ENCODE measurements around the gene RPL32. TPM values are rescaled to one million over a fixed set of nuclear protein-coding genes. Genes with fewer than 3 reads are reported as not detected.

Gene RPL32
- total and polyA plus RNA-seq, 9 of the 15 experiments (the other 6 are each of a cell fraction or from before 2014, with no cell fraction given) = 2,738 to 6,200 (median 4,286) TPM

DNA sequence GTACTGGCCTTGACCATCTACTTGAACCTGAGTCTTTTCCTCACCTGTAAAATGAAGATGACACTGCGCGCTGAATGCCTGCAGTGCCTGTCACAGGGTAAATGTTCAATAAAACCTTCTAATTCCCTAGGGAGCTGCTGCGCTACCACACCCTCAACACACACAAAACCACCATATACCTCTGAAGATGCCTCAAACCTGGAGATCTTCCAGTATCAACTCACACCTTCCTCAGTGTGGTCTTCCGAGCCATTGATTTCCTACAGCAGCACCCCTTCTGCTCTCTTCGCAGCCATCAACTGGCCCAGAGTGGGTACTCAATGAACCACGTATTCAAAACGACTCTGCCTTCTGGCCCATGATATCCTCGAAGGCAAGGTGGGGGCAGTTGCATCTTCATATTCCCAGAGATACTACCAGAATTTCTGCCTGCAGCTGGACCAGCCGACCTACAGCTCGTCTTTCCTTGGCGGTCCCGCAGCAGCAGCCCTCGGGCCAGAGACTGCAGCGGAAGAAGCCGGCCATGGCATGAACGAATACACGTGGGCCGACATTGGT, 695 bp downstream of the RPL32 start:
- Histone ChIP-seq H2AFZ (ENCODE audit: low read depth, low read length) (no peak overlapping the region), H4K20me1 (replicated peaks; ENCODE audit: control insufficient read depth, insufficient read depth, low read length) (peaks cover 53% of the 10 kb centered on the region), H3K36me3 (ENCODE audit: control insufficient read depth, insufficient read depth, low read length) (peaks cover 55% of the 10 kb centered on the region), H3K9me1 (ENCODE audit: control insufficient read depth, insufficient read depth, low read length) (peaks cover 9% of the 10 kb centered on the region), H3K27me3 (ENCODE audit: control insufficient read depth in 2 of 2, insufficient read depth in 2 of 2, low read length in 2 of 2) (no peaks in the 10 kb centered on the region), H3K4me3 (peak overlapping the region; percentile 85), H3K27ac (ENCODE audit: extremely low read depth, low read depth, low read length) (peak overlapping the region; percentile 93), H3K9me3 (replicated peaks; ENCODE audit: control insufficient read depth, insufficient read depth, low read depth, low read length) (no peaks in the 10 kb centered on the region), H3K4me2 (ENCODE audit: insufficient read depth, low read length) (peak overlapping the region; percentile 100), H3K9ac (ENCODE audit: insufficient read depth in 1 of 2, low read depth in 2 of 2, low read length in 2 of 2) (peak overlapping the region; percentile 98 to 100), H3K4me1 (replicated peaks in 1 of 2; ENCODE audit: control insufficient read depth in 2 of 2, insufficient read depth in 2 of 2, low read length in 2 of 2) (peaks cover 24 to 33% of the 10 kb centered on the region in 2 experiments; a peak in 4 of 5 replicates), H3K79me2 (ENCODE audit: control insufficient read depth, insufficient read depth, low read length) (peaks cover 61% of the 10 kb centered on the region)
- in situ Hi-C loops (cut with MboI) (no loop called here), intact Hi-C loops (cut with micrococcal nuclease) (loop anchor here (5.0 kb wide), 2 partner anchors 53 to 283 kb away; partner anchors contain the start of gene MKRN2)
- ChIA-PET POLR2A (interaction anchor here (0.6 to 4.3 kb wide), 21 partner anchors 10 to 136 kb away, joined by 3 to 70 read pairs (median 6); no protein-coding TSS in a partner anchor), CTCF (ENCODE audit: low intra/inter-chr PET ratio) (interaction anchor here (1.2 kb wide), 1 partner anchor 28 kb away, joined by 3 read pairs; no protein-coding TSS in a partner anchor)
- ATAC-seq = peak; percentile 21
- TSS peak; percentile 52 for BruUV-seq (replicated peaks)
- no peak for FAIRE-seq
- DNase-seq (ENCODE audit: extremely low read depth in 1 of 4, low spot score in 3 of 4) = no peak
- WGBS (ENCODE audit: insufficient coverage, low coverage, missing lambda C conversion rate) = 0% methylated on average over 18 of the region's 18 CpGs
- TF ChIP-seq FOXJ2 (tag; IDR thresholded peaks at IDR 0.05) (no peak), ETV6 (IDR thresholded peaks at IDR 0.05; ENCODE audit: borderline replicate concordance in 1 of 2, low read depth in 2 of 2, low read length in 1 of 2) (no peak), ETV6 (CRISPR knock-in tag; IDR thresholded peaks at IDR 0.05; ENCODE audit: borderline replicate concordance) (peak; percentile 25; the same call in 1 of the 2 replicates), ZNF717 (CRISPR knock-in tag; IDR thresholded peaks at IDR 0.05) (0 out of 2 replicates have a peak, but pooled peaks have one; percentile 66), NCOA2 (IDR thresholded peaks at IDR 0.05; ENCODE audit: partially characterized antibody in 2 of 2) (no peak), U2AF1 (optimal IDR thresholded peaks at IDR 0.05; ENCODE audit: low read depth, low read length) (no peak), ETV1 (tag; conservative IDR thresholded peaks at IDR 0.05; ENCODE audit: low read depth) (no peak), NR2C2 (CRISPR knock-in tag; IDR thresholded peaks at IDR 0.05) (no peak), NR2C2 (tag; IDR thresholded peaks at IDR 0.05) (no peak), CCAR2 (IDR thresholded peaks at IDR 0.05; ENCODE audit: low read depth, low read length) (no peak), LEF1 (IDR thresholded peaks at IDR 0.05) (no peak), ZNF707 (CRISPR knock-in tag; conservative IDR thresholded peaks at IDR 0.05) (no peak), FOXA3 (CRISPR knock-in tag; conservative IDR thresholded peaks at IDR 0.05 in 1 of 2, IDR thresholded peaks at IDR 0.05 in 1 of 2) (0 out of 4 replicates have a peak, but pooled peaks of 1 of the 2 experiments have one; percentile 13), CHD1 (IDR thresholded peaks at IDR 0.05; ENCODE audit: low read length) (peak; percentile 83), HDAC6 (IDR thresholded peaks at IDR 0.05; ENCODE audit: low read depth, low read length) (no peak), RFX7 (CRISPR knock-in tag; IDR thresholded peaks at IDR 0.05) (no peak)
- TF ChIP-seq, protein P1, sequence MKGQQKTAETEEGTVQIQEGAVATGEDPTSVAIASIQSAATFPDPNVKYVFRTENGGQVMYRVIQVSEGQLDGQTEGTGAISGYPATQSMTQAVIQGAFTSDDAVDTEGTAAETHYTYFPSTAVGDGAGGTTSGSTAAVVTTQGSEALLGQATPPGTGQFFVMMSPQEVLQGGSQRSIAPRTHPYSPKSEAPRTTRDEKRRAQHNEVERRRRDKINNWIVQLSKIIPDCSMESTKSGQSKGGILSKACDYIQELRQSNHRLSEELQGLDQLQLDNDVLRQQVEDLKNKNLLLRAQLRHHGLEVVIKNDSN (CRISPR knock-in tag; IDR thresholded peaks at IDR 0.05) = 0 out of 2 replicates have a peak, but pooled peaks have one; percentile 31
- TF ChIP-seq, protein P2, sequence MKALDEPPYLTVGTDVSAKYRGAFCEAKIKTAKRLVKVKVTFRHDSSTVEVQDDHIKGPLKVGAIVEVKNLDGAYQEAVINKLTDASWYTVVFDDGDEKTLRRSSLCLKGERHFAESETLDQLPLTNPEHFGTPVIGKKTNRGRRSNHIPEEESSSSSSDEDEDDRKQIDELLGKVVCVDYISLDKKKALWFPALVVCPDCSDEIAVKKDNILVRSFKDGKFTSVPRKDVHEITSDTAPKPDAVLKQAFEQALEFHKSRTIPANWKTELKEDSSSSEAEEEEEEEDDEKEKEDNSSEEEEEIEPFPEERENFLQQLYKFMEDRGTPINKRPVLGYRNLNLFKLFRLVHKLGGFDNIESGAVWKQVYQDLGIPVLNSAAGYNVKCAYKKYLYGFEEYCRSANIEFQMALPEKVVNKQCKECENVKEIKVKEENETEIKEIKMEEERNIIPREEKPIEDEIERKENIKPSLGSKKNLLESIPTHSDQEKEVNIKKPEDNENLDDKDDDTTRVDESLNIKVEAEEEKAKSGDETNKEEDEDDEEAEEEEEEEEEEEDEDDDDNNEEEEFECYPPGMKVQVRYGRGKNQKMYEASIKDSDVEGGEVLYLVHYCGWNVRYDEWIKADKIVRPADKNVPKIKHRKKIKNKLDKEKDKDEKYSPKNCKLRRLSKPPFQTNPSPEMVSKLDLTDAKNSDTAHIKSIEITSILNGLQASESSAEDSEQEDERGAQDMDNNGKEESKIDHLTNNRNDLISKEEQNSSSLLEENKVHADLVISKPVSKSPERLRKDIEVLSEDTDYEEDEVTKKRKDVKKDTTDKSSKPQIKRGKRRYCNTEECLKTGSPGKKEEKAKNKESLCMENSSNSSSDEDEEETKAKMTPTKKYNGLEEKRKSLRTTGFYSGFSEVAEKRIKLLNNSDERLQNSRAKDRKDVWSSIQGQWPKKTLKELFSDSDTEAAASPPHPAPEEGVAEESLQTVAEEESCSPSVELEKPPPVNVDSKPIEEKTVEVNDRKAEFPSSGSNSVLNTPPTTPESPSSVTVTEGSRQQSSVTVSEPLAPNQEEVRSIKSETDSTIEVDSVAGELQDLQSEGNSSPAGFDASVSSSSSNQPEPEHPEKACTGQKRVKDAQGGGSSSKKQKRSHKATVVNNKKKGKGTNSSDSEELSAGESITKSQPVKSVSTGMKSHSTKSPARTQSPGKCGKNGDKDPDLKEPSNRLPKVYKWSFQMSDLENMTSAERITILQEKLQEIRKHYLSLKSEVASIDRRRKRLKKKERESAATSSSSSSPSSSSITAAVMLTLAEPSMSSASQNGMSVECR (CRISPR knock-in tag; IDR thresholded peaks at IDR 0.05) = peak; percentile 33; the same call in 1 of the 2 replicates
